ENCODE results near the gene ARPC1A. TPM values are rescaled to one million over a fixed set of nuclear protein-coding genes. Genes with fewer than 3 reads are reported as not detected.

Gene ARPC1A
- polyA plus RNA-seq, 1 of the 3 experiments (the other 2 are of a cell fraction), result 306 TPM

GRCh38 chr7:99362801-99363200 is 37.1 kb downstream of the ARPC1A start:
- Histone ChIP-seq H3K36me3 (replicated peaks in 1 of 2; ENCODE audit: control insufficient read depth in 1 of 2, insufficient read depth in 2 of 2, low read length in 1 of 2) (peaks cover 59 to 77% of the 10 kb centered on the region in 2 experiments), H3K9me3 (no peaks in the 10 kb centered on the region), H3K79me2 (ENCODE audit: insufficient read depth) (no peaks in the 10 kb centered on the region), H3K4me3 (ENCODE audit: low read depth in 2 of 2, low read length in 1 of 2) (no peak overlapping the region), H3K27ac (ENCODE audit: low read depth in 2 of 2, low read length in 1 of 2) (peak overlapping the region in 1 of 2 experiments; percentile 59; a peak in 2 of 4 replicates), H3K4me2 (0 out of 2 replicates have a peak overlapping the region, but pooled peaks have one; percentile 14), H3F3A (replicated peaks; ENCODE audit: insufficient read depth) (peaks cover 31% of the 10 kb centered on the region), H4K20me1 (ENCODE audit: insufficient read depth) (peaks cover 8% of the 10 kb centered on the region), H3K9ac (no peak overlapping the region), H3K27me3 (ENCODE audit: insufficient read depth) (no peaks in the 10 kb centered on the region), H3K4me1 (ENCODE audit: control insufficient read depth in 1 of 2, insufficient read depth in 2 of 2, low read depth in 1 of 2, low read length in 1 of 2) (peaks cover 0 to 3% of the 10 kb centered on the region in 2 experiments; a peak in 2 of 4 replicates), H2AFZ (ENCODE audit: low read depth) (no peak overlapping the region), H3K9me2 (no peaks in the 10 kb centered on the region)
- DNase-seq, result no peak
- CTCF ChIA-PET, result interaction anchor here (1.2 to 1.8 kb wide), 2 partner anchors 13 to 30 kb away, joined by 3 to 4 read pairs; no protein-coding TSS in a partner anchor
- 79% methylated on average over 3 of the region's 3 CpGs for WGBS (ENCODE audit: low lambda C conversion rate)
- POLR2A ChIA-PET, result no interaction called here
- peak; percentile 52 for TF ChIP-seq FOSL2 (IDR thresholded peaks at IDR 0.05; ENCODE audit: borderline replicate concordance, low read depth)
- peak; percentile 28; the same call in 1 of the 2 replicates for TF ChIP-seq TCF12 (IDR thresholded peaks at IDR 0.05)
- no peak for TF ChIP-seq REST (IDR thresholded peaks at IDR 0.05; ENCODE audit: low read depth, low read length)

GRCh38 chr7:99363286-99363685 is 37.6 kb downstream of the ARPC1A start:
- no peaks in the 10 kb centered on the region for H3K27me3 ChIP-seq (ENCODE audit: insufficient read depth)
- 0 out of 2 replicates have a peak overlapping the region, but pooled peaks have one; percentile 14 for H3K4me2 ChIP-seq
- POLR2A ChIA-PET, result interaction anchor here (0.7 kb wide), 1 partner anchor 401 kb away, joined by 4 read pairs; no protein-coding TSS in a partner anchor
- no peak overlapping the region for H3K9ac ChIP-seq
- no peak overlapping the region for H2AFZ ChIP-seq (ENCODE audit: low read depth)
- peaks cover 0 to 3% of the 10 kb centered on the region in 2 experiments; a peak in 2 of 4 replicates for H3K4me1 ChIP-seq (ENCODE audit: control insufficient read depth in 1 of 2, insufficient read depth in 2 of 2, low read depth in 1 of 2, low read length in 1 of 2)
- H3K79me2 ChIP-seq (ENCODE audit: insufficient read depth), result no peaks in the 10 kb centered on the region
- TF ChIP-seq SIN3A (IDR thresholded peaks at IDR 0.05; ENCODE audit: borderline replicate concordance, low read depth, low read length), result no peak
- no peak for TF ChIP-seq RCOR1 (IDR thresholded peaks at IDR 0.05; ENCODE audit: low read length)
- TF ChIP-seq FOXM1 (IDR thresholded peaks at IDR 0.05; ENCODE audit: low read depth), result no peak
- TF ChIP-seq SMC3 (IDR thresholded peaks at IDR 0.05; ENCODE audit: low read depth, low read length), result no peak
- TF ChIP-seq FOSL2 (IDR thresholded peaks at IDR 0.05; ENCODE audit: borderline replicate concordance, low read depth), result no peak
- TF ChIP-seq RAD21 (IDR thresholded peaks at IDR 0.05; ENCODE audit: low read length), result no peak
- TF ChIP-seq MXI1 (IDR thresholded peaks at IDR 0.05; ENCODE audit: low read depth, low read length), result no peak
- no peak for TF ChIP-seq NFIC (IDR thresholded peaks at IDR 0.05; ENCODE audit: borderline replicate concordance)
- TF ChIP-seq GABPA (IDR thresholded peaks at IDR 0.05; ENCODE audit: low read depth), result no peak
- peak overlapping the region in 1 of 2 experiments; percentile 59; a peak in 2 of 4 replicates for H3K27ac ChIP-seq (ENCODE audit: low read depth in 2 of 2, low read length in 1 of 2)
- no peak for DNase-seq
- H3K36me3 ChIP-seq (replicated peaks in 1 of 2; ENCODE audit: control insufficient read depth in 1 of 2, insufficient read depth in 2 of 2, low read length in 1 of 2), result peaks cover 54 to 73% of the 10 kb centered on the region in 2 experiments
- WGBS (ENCODE audit: low lambda C conversion rate), result 92% methylated on average over 5 of the region's 5 CpGs
- H3K9me2 ChIP-seq, result no peaks in the 10 kb centered on the region
- peaks cover 8% of the 10 kb centered on the region for H4K20me1 ChIP-seq (ENCODE audit: insufficient read depth)
- CTCF ChIA-PET, result interaction anchor here (1.2 kb wide), 1 partner anchor 13 kb away, joined by 3 read pairs; no protein-coding TSS in a partner anchor
- no peak overlapping the region for H3K4me3 ChIP-seq (ENCODE audit: low read depth in 2 of 2, low read length in 1 of 2)
- H3F3A ChIP-seq (replicated peaks; ENCODE audit: insufficient read depth), result peaks cover 34% of the 10 kb centered on the region
- H3K9me3 ChIP-seq, result no peaks in the 10 kb centered on the region

All from SK-N-SH (cell line).